SK-N-SH (cell line): ENCODE data around the gene NUCB1. TPM values are rescaled to one million over a fixed set of nuclear protein-coding genes. Genes with fewer than 3 reads are reported as not detected.

Source experiments
- CTCF ChIA-PET: fragments of 300-600, 350-600 bp; formaldehyde crosslinking; extraction: SDS; loops from one replicate; lab custom pipeline; 2021; lab: Yijun Ruan, JAX
- POLR2A ChIA-PET: fragments of 350-600 bp; sonication (Branson Sonifier 250); formaldehyde crosslinking; extraction: SDS; loops from one replicate; lab custom pipeline; 2020; ENCODE audit warnings: antibody characterized with exemption, inconsistent platforms; lab: Yijun Ruan, JAX
- DNase-seq: peaks from one replicate; pipeline ENCODE4 v3.0.0; 2012
- H2AFZ ChIP-seq: fragments of 200-600 bp; sonication (generic); 2 replicates; pipeline ENCODE4 v1.8.1; 2016; ENCODE audit warnings: antibody characterized with exemption, mild to moderate bottlenecking, low read depth
- H3F3A ChIP-seq: fragments of 200-600 bp; sonication (generic); replicated peaks from 2 replicates; pipeline ENCODE3; 2016; ENCODE audit warnings: antibody characterized with exemption, mild to moderate bottlenecking; ENCODE audit not compliant: insufficient read depth
- H3K27ac ChIP-seq, 2 experiments: fragments of 200-500 bp in 1 of 2; fragments of 200-600 bp in 1 of 2; sonication (Bioruptor generic) in 1 of 2; sonication (generic), shearing (Covaris generic) in 1 of 2; 2 replicates each; pipeline versions ENCODE4 v1.5.1 to v1.6.1; 2014 to 2016; ENCODE audit warnings: low read depth in 2 of 2, inconsistent platforms in 1 of 2, low read length in 1 of 2, mild to moderate bottlenecking in 1 of 2, mixed read lengths in 1 of 2
- H3K27me3 ChIP-seq: fragments of 200-600 bp; sonication (generic), shearing (Covaris generic); 2 replicates; pipeline ENCODE4 v1.6.1; 2016; ENCODE audit warnings: mixed run types; ENCODE audit not compliant: insufficient read depth
- H3K36me3 ChIP-seq, 2 experiments: fragments of 200-500 bp in 1 of 2; fragments of 200-600 bp in 1 of 2; sonication (Bioruptor generic) in 1 of 2; sonication (generic) in 1 of 2; replicated peaks in 1 of 2; 2 replicates each; pipeline versions ENCODE3 to v1.5.1; 2014 to 2016; ENCODE audit warnings: low read length in 1 of 2, mild to moderate bottlenecking in 1 of 2; ENCODE audit not compliant: insufficient read depth in 2 of 2, control insufficient read depth in 1 of 2
- H3K4me1 ChIP-seq, 2 experiments: fragments of 200-500 bp in 1 of 2; fragments of 200-600 bp in 1 of 2; sonication (Bioruptor generic) in 1 of 2; sonication (generic), shearing (Covaris generic) in 1 of 2; 2 replicates each; pipeline versions ENCODE4 v1.5.1 to v1.6.1; 2014 to 2016; ENCODE audit warnings: low read depth in 1 of 2, low read length in 1 of 2, mixed run types in 1 of 2; ENCODE audit not compliant: insufficient read depth in 2 of 2, control insufficient read depth in 1 of 2
- H3K4me2 ChIP-seq: fragments of 200-600 bp; sonication (generic), shearing (Covaris generic); 2 replicates; pipeline ENCODE4 v1.6.1; 2017; ENCODE audit warnings: mixed run types
- H3K4me3 ChIP-seq, 2 experiments: fragments of 200-500 bp in 1 of 2; fragments of 200-600 bp in 1 of 2; sonication (Bioruptor generic) in 1 of 2; sonication (generic), shearing (Covaris generic) in 1 of 2; 2 replicates each; pipeline versions ENCODE4 v1.5.1 to v1.8.1; 2014 to 2016; ENCODE audit warnings: low read depth in 2 of 2, inconsistent platforms in 1 of 2, low read length in 1 of 2, mild to moderate bottlenecking in 1 of 2, mixed read lengths in 1 of 2, moderate library complexity in 1 of 2
- H3K79me2 ChIP-seq: fragments of 200-600 bp; sonication (generic); 2 replicates; pipeline ENCODE4 v1.8.1; 2017; ENCODE audit warnings: mild to moderate bottlenecking; ENCODE audit not compliant: insufficient read depth
- H3K9ac ChIP-seq: fragments of 200-600 bp; sonication (generic); 2 replicates; pipeline ENCODE4 v1.6.1; 2017; ENCODE audit warnings: mixed run types
- H3K9me2 ChIP-seq: fragments of 200-600 bp; sonication (generic); 2 replicates; pipeline ENCODE4 v1.6.1; 2017; ENCODE audit warnings: mixed run types
- H3K9me3 ChIP-seq: fragments of 200-600 bp; sonication (generic); 2 replicates; pipeline ENCODE4 v1.6.1; 2017; ENCODE audit warnings: mixed run types, mild to moderate bottlenecking, moderate library complexity
- H4K20me1 ChIP-seq: fragments of 200-600 bp; sonication (generic); 2 replicates; pipeline ENCODE4 v1.6.1; 2017; ENCODE audit warnings: mild to moderate bottlenecking, mixed run types; ENCODE audit not compliant: insufficient read depth
- ELF1 ChIP-seq: IDR thresholded peaks from 2 replicates; pipeline ENCODE4 v1.4.0; 2012
- EZH2phosphoT487 ChIP-seq: fragments of 200-600 bp; sonication (generic); IDR thresholded peaks from 2 replicates; pipeline ENCODE4 v1.6.1; 2017; ENCODE audit warnings: low read depth, mixed run types, mild to moderate bottlenecking, antibody characterized with exemption, moderate library complexity, borderline replicate concordance
- FOSL2 ChIP-seq: IDR thresholded peaks from 2 replicates; pipeline ENCODE4 v1.4.0; 2012; ENCODE audit warnings: low read depth, mild to moderate bottlenecking, moderate library complexity, borderline replicate concordance
- FOXJ3 ChIP-seq: sonication (generic); formaldehyde crosslinking; IDR thresholded peaks from 2 replicates; pipeline ENCODE4 v1.5.1; 2020; ENCODE audit warnings: mild to moderate bottlenecking, missing genetic modification reagents
- FOXM1 ChIP-seq: IDR thresholded peaks from 2 replicates; pipeline ENCODE4 v1.4.0; 2012; ENCODE audit warnings: low read depth, mild to moderate bottlenecking
- MEF2A ChIP-seq: IDR thresholded peaks from 2 replicates; pipeline ENCODE4 v1.4.0; 2012; ENCODE audit warnings: low read depth, borderline replicate concordance
- MXI1 ChIP-seq: IDR thresholded peaks from 2 replicates; pipeline ENCODE4 v1.6.1; 2012; ENCODE audit warnings: mild to moderate bottlenecking, low read depth, low read length, improper control_type of control experiment
- NFIC ChIP-seq: IDR thresholded peaks from 2 replicates; pipeline ENCODE4 v1.4.0; 2012; ENCODE audit warnings: borderline replicate concordance
- POLR2AphosphoS5 ChIP-seq: IDR thresholded peaks from 2 replicates; pipeline ENCODE4 v1.6.1; 2012; ENCODE audit warnings: low read depth, low read length
- RAD21 ChIP-seq: IDR thresholded peaks from 2 replicates; pipeline ENCODE4 v1.6.1; 2012; ENCODE audit warnings: mild to moderate bottlenecking, low read length
- RCOR1 ChIP-seq: fragments of 150-350 bp; IDR thresholded peaks from 2 replicates; pipeline ENCODE4 v1.6.1; 2017; ENCODE audit warnings: antibody characterized with exemption, low read length
- RFX5 ChIP-seq: IDR thresholded peaks from 2 replicates; pipeline ENCODE4 v1.6.1; 2012; ENCODE audit warnings: mild to moderate bottlenecking, improper control_type of control experiment, low read length
- RXRA ChIP-seq: IDR thresholded peaks from 2 replicates; pipeline ENCODE4 v1.4.0; 2012; ENCODE audit warnings: low read depth, mild to moderate bottlenecking, borderline replicate concordance
- SIN3A ChIP-seq: IDR thresholded peaks from 2 replicates; pipeline ENCODE4 v1.6.1; 2012; ENCODE audit warnings: low read depth, mild to moderate bottlenecking, low read length, moderate library complexity, borderline replicate concordance
- TAF1 ChIP-seq: IDR thresholded peaks from 2 replicates; pipeline ENCODE4 v1.6.1; 2012; ENCODE audit warnings: low read depth, mild to moderate bottlenecking, low read length, moderate library complexity, borderline replicate concordance
- TEAD4 ChIP-seq: IDR thresholded peaks from 2 replicates; pipeline ENCODE4 v1.4.0; 2012; ENCODE audit warnings: mild to moderate bottlenecking, borderline replicate concordance; ENCODE audit not compliant: insufficient read depth
- WGBS: methylation state at CpG from one replicate; pipeline ENCODE4 v1.1.6; 2017; ENCODE audit warnings: low lambda C conversion rate; 5-methylcytosine and 5-hydroxymethylcytosine counted together
- polyA plus RNA-seq, 3 experiments: library from polyadenylated mRNA; depleted of rRNA; stranded (reverse); fragments of >200 nt; gene quantifications; 2 replicates each; pipeline ENCODE4 v1.2.3, GENCODE V29; 2012
- TF ChIP-seq, protein P1 (sequence below): fragments of 150-350 bp; IDR thresholded peaks from 2 replicates; pipeline ENCODE4 v1.6.1; 2016; ENCODE audit warnings: mild to moderate bottlenecking, low read depth, low read length
- TF ChIP-seq, protein P2 (sequence below): IDR thresholded peaks from 2 replicates; pipeline ENCODE4; 2012
- TF ChIP-seq, protein P3 (sequence below): IDR thresholded peaks from 2 replicates; pipeline ENCODE4 v1.6.1; 2012; ENCODE audit warnings: mild to moderate bottlenecking, low read depth, low read length, moderate library complexity

The NUCB1 gene
- polyA plus RNA-seq, 1 of the 3 experiments (the other 2 are of a cell fraction) = 397 TPM

DNA sequence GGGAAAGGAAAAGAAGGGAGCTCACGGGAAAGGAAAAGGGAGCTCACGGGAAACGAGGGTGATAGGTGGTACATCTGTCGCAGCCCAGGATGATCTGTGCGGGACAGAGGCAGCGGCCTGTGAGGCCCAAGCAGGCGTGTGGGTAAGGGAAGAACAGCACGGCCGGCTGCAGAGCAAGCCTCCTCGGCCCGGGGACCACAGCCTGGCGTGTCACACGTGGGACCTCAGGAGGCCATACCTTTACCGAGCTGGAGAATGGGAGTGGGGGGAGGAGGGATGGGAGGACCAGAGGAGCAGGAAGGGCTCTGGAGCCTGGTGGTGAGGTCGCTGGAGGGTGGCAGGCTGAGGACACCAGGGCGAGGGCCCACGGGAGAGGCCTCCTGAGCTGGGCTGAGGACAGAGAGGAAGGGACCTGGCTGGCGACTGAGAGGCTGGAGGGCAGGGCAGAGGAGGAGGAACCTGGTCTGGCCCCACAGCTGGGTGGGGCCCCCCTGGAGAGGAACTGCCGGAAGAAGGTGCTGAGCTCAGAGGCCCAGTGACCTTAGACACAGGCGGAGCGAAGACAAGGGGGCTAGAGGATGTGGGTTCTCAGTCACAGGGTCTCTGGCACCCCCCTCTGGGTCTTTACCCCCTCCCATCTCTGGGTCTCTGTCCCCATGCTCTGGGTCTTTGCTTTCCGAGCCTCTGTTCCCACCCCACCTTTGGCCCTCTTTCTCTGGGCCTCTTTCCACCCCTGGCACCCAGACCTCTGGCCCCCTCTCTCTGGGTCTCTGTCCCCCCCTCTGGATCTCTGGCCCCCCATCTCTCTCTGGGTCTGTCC lies 62.1 kb downstream of the NUCB1 start:
- 65% methylated on average over 22 of the region's 22 CpGs for WGBS
- Histone ChIP-seq H3F3A (peaks cover 58% of the 10 kb centered on the region), H3K27ac (peak overlapping the region in 1 of 2 experiments; percentile 44; a peak in 1 of 4 replicates), H3K4me3 (no peak overlapping the region), H4K20me1 (peaks cover 18% of the 10 kb centered on the region), H2AFZ (no peak overlapping the region), H3K27me3 (no peaks in the 10 kb centered on the region), H3K4me1 (peaks cover 17 to 26% of the 10 kb centered on the region in 2 experiments; a peak in 3 of 4 replicates), H3K9me3 (no peaks in the 10 kb centered on the region), H3K9ac (no peak overlapping the region), H3K79me2 (peaks cover 36% of the 10 kb centered on the region), H3K36me3 (peaks cover 14 to 33% of the 10 kb centered on the region in 2 experiments), H3K9me2 (no peaks in the 10 kb centered on the region), H3K4me2 (no peak overlapping the region)
- no peak for DNase-seq
- ChIA-PET CTCF (interaction anchor here (1.7 kb wide), 1 partner anchor 8 kb away, joined by 8 read pairs; no protein-coding TSS in a partner anchor), POLR2A (no interaction called here)
- TF ChIP-seq, protein P1, sequence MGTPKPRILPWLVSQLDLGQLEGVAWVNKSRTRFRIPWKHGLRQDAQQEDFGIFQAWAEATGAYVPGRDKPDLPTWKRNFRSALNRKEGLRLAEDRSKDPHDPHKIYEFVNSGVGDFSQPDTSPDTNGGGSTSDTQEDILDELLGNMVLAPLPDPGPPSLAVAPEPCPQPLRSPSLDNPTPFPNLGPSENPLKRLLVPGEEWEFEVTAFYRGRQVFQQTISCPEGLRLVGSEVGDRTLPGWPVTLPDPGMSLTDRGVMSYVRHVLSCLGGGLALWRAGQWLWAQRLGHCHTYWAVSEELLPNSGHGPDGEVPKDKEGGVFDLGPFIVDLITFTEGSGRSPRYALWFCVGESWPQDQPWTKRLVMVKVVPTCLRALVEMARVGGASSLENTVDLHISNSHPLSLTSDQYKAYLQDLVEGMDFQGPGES = no peak
- TF ChIP-seq FOSL2 = no peak
- TF ChIP-seq, protein P2, sequence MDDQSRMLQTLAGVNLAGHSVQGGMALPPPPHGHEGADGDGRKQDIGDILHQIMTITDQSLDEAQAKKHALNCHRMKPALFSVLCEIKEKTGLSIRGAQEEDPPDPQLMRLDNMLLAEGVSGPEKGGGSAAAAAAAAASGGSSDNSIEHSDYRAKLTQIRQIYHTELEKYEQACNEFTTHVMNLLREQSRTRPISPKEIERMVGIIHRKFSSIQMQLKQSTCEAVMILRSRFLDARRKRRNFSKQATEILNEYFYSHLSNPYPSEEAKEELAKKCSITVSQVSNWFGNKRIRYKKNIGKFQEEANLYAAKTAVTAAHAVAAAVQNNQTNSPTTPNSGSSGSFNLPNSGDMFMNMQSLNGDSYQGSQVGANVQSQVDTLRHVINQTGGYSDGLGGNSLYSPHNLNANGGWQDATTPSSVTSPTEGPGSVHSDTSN = peak; percentile 37; the same call in 1 of the 2 replicates
- TF ChIP-seq POLR2AphosphoS5 = peak; percentile 55; the same call in 1 of the 2 replicates

DNA sequence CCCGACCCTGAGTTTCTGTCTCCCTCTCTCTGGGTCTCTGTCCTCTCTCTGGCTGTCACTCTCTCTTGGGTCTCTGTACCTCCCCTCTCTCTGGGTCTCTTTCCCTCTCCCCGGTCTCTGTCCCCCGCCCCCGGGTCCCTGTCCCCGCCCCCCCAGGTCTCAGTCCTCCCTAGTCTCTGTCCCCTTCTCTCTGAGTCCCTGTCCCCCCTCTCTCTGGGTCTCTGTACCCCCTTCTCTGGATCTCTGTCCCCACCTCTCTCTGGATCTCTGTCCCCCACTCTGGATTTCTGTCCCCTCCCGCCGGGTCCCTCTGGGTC lies 62.7 kb downstream of the NUCB1 start:
- H3K9me2 ChIP-seq = no peaks in the 10 kb centered on the region
- DNase-seq = no peak
- H4K20me1 ChIP-seq = peaks cover 18% of the 10 kb centered on the region
- H3K36me3 ChIP-seq = peaks cover 13 to 31% of the 10 kb centered on the region in 2 experiments
- no peak overlapping the region for H3K27ac ChIP-seq
- H3K4me3 ChIP-seq = no peak overlapping the region
- peaks cover 59% of the 10 kb centered on the region for H3F3A ChIP-seq
- no peak overlapping the region for H3K9ac ChIP-seq
- H2AFZ ChIP-seq = no peak overlapping the region
- ChIA-PET POLR2A (no interaction called here), CTCF (interaction anchor here (1.7 kb wide), 1 partner anchor 8 kb away, joined by 8 read pairs; no protein-coding TSS in a partner anchor)
- 61% methylated on average over 7 of the region's 7 CpGs for WGBS
- no peak overlapping the region for H3K4me2 ChIP-seq
- H3K79me2 ChIP-seq = peaks cover 30% of the 10 kb centered on the region
- no peaks in the 10 kb centered on the region for H3K9me3 ChIP-seq
- H3K4me1 ChIP-seq = peaks cover 17 to 26% of the 10 kb centered on the region in 2 experiments; a peak in 3 of 4 replicates
- H3K27me3 ChIP-seq = no peaks in the 10 kb centered on the region
- TF ChIP-seq ELF1 = no peak
- no peak for TF ChIP-seq TAF1
- TF ChIP-seq SIN3A = no peak
- no peak for TF ChIP-seq RAD21
- TF ChIP-seq MXI1 = no peak
- TF ChIP-seq, protein P3, sequence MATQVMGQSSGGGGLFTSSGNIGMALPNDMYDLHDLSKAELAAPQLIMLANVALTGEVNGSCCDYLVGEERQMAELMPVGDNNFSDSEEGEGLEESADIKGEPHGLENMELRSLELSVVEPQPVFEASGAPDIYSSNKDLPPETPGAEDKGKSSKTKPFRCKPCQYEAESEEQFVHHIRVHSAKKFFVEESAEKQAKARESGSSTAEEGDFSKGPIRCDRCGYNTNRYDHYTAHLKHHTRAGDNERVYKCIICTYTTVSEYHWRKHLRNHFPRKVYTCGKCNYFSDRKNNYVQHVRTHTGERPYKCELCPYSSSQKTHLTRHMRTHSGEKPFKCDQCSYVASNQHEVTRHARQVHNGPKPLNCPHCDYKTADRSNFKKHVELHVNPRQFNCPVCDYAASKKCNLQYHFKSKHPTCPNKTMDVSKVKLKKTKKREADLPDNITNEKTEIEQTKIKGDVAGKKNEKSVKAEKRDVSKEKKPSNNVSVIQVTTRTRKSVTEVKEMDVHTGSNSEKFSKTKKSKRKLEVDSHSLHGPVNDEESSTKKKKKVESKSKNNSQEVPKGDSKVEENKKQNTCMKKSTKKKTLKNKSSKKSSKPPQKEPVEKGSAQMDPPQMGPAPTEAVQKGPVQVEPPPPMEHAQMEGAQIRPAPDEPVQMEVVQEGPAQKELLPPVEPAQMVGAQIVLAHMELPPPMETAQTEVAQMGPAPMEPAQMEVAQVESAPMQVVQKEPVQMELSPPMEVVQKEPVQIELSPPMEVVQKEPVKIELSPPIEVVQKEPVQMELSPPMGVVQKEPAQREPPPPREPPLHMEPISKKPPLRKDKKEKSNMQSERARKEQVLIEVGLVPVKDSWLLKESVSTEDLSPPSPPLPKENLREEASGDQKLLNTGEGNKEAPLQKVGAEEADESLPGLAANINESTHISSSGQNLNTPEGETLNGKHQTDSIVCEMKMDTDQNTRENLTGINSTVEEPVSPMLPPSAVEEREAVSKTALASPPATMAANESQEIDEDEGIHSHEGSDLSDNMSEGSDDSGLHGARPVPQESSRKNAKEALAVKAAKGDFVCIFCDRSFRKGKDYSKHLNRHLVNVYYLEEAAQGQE = no peak
- TF ChIP-seq RXRA = no peak
- no peak for TF ChIP-seq POLR2AphosphoS5
- TF ChIP-seq MEF2A = no peak
- no peak for TF ChIP-seq TEAD4
- no peak for TF ChIP-seq FOXM1
- TF ChIP-seq FOXJ3 (CRISPR knock-in tag) = no peak
- no peak for TF ChIP-seq RCOR1
- TF ChIP-seq, protein P2 = no peak
- TF ChIP-seq EZH2phosphoT487 = no peak
- no peak for TF ChIP-seq RFX5
- no peak for TF ChIP-seq NFIC
